Breast epithelium (tissue), 4 donors: ENCODE measurements around the gene GLCE. TPM values are rescaled to one million over a fixed set of nuclear protein-coding genes. Genes with fewer than 3 reads are reported as not detected.

Source experiments
- DNase-seq, 2 donors: peaks; one replicate each; pipeline ENCODE4 v3.0.0-alpha.2; 2019; ENCODE audit warnings: low spot score in 2 of 2
- H3K27ac ChIP-seq, 2 donors: fragments of 200-600 bp; sonication (generic) in 1 of 2; one replicate each; pipeline ENCODE4 v1.5.1; 2016 to 2019; ENCODE audit warnings: mild to moderate bottlenecking in 1 of 2
- H3K27me3 ChIP-seq, 2 donors: fragments of 200-600 bp; sonication (generic) in 1 of 2; one replicate each; pipeline versions ENCODE4 v1.5.1 to v1.6.0; 2017 to 2019; ENCODE audit warnings: control low read depth in 1 of 2, mild to moderate bottlenecking in 1 of 2
- H3K36me3 ChIP-seq: fragments of 200-600 bp; one replicate; pipeline ENCODE4 v1.5.1; 2019
- H3K4me1 ChIP-seq, 2 donors: fragments of 200-600 bp; sonication (generic); one replicate each; pipeline ENCODE4 v1.5.1; 2016 to 2019; ENCODE audit warnings: control low read depth in 1 of 2
- H3K4me3 ChIP-seq, 3 donors: fragments of 200-600 bp; sonication (generic); 1 replicate in 2 of 3; 2 replicates in 1 of 3; pipeline ENCODE4 v1.5.1; 2016 to 2019; ENCODE audit warnings: mild to moderate bottlenecking in 3 of 3, moderate library complexity in 2 of 3
- H3K9me3 ChIP-seq, 2 donors: fragments of 200-600 bp; sonication (generic) in 1 of 2; one replicate each; pipeline ENCODE4 v1.5.1; 2016 to 2019; ENCODE audit warnings: control low read depth in 1 of 2
- POLR2A ChIP-seq: fragments of 450-650 bp; IDR thresholded peaks from one replicate; pipeline ENCODE4 v1.6.1; 2016; ENCODE audit warnings: antibody characterized with exemption, mild to moderate bottlenecking, moderate library complexity
- POLR2AphosphoS5 ChIP-seq, 3 donors: sonication (generic); formaldehyde crosslinking; IDR thresholded peaks; one replicate each; pipeline ENCODE4 v1.6.1; 2017; ENCODE audit warnings: antibody characterized with exemption in 3 of 3
- intact Hi-C: fragments of 100-400 bp; cut with DNase I; formaldehyde crosslinking; loops from one replicate; pipeline ENCODE4 v1.15.1; 2023; ENCODE audit warnings: low total_unique reads
- total RNA-seq, 3 donors: library from RNA; depleted of rRNA; stranded (reverse); fragments of >200 nt; gene quantifications; one replicate each; pipeline ENCODE4 v1.1.0, GENCODE V29; 2016
- TF ChIP-seq, protein P1 (sequence below), 3 donors: fragments of 450-650 bp; IDR thresholded peaks; one replicate each; pipeline ENCODE4 v1.5.1; 2016 to 2017; ENCODE audit warnings: antibody characterized with exemption in 3 of 3, mild to moderate bottlenecking in 3 of 3, moderate library complexity in 3 of 3

GLCE gene
- total RNA-seq, 3 donors from 2014 or later: 15.0 to 52.2 (median 28.8) TPM

DNA sequence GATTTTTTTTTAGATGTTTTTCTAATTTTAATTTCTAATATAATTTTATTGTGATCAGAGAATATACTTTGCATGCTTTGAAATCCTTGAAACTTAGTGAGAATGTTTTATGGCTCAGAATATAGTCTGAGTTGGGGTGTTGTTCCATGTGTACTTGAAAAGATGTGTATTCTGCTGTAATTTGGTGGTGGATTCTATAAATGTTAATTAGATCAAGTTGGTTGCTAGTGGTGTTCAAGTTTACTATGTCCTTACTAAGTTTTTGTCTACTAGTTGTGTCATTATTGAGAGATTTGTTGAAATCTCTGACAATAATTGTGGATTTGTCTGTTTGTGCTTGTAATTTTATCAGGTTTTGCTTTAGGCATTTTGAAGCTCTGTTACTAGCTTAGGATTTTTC, 29.7 kb downstream of the GLCE start:
- no peaks in the 10 kb centered on the region for H3K27me3 ChIP-seq
- no peak overlapping the region for H3K4me3 ChIP-seq
- no peak for TF ChIP-seq POLR2A
- TF ChIP-seq, protein P1, sequence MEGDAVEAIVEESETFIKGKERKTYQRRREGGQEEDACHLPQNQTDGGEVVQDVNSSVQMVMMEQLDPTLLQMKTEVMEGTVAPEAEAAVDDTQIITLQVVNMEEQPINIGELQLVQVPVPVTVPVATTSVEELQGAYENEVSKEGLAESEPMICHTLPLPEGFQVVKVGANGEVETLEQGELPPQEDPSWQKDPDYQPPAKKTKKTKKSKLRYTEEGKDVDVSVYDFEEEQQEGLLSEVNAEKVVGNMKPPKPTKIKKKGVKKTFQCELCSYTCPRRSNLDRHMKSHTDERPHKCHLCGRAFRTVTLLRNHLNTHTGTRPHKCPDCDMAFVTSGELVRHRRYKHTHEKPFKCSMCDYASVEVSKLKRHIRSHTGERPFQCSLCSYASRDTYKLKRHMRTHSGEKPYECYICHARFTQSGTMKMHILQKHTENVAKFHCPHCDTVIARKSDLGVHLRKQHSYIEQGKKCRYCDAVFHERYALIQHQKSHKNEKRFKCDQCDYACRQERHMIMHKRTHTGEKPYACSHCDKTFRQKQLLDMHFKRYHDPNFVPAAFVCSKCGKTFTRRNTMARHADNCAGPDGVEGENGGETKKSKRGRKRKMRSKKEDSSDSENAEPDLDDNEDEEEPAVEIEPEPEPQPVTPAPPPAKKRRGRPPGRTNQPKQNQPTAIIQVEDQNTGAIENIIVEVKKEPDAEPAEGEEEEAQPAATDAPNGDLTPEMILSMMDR (IDR thresholded peaks at IDR 0.05): no peak
- TF ChIP-seq POLR2AphosphoS5 (IDR thresholded peaks at IDR 0.05): no peak
- no peaks in the 10 kb centered on the region for H3K4me1 ChIP-seq
- intact Hi-C loops: no loop called here
- no peaks in the 10 kb centered on the region for H3K36me3 ChIP-seq
- DNase-seq: no peak
- H3K27ac ChIP-seq: no peak overlapping the region
- H3K9me3 ChIP-seq: peaks cover 0 to 6% of the 10 kb centered on the region in 2 donors

DNA sequence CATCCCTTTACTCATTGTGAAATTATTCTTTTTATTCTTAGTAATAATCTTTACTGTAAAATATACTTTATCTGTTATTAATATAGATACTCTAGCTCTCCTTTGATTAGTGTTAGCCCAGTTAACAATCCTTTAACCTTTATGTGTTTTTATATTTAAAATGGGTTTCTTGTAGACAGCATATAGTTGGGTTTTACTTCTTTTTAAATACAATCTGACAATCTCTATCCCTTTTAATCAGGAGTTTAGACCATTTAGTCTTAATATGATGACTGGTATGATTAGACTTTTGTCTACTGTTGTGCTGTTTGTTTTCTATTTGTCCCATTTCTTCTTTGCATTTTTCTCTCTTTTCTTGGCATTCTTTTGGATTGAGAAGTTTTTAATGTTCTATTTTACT, 30.1 kb downstream of the GLCE start:
- intact Hi-C loops: no loop called here
- Histone ChIP-seq H3K4me3 (no peak overlapping the region), H3K36me3 (no peaks in the 10 kb centered on the region), H3K4me1 (no peaks in the 10 kb centered on the region), H3K9me3 (peaks cover 0 to 6% of the 10 kb centered on the region in 2 donors), H3K27me3 (no peaks in the 10 kb centered on the region), H3K27ac (no peak overlapping the region)
- no peak for DNase-seq
- no peak for TF ChIP-seq POLR2A
- TF ChIP-seq, protein P1 (IDR thresholded peaks at IDR 0.05): no peak
- no peak for TF ChIP-seq POLR2AphosphoS5 (IDR thresholded peaks at IDR 0.05)

GRCh38 chr15:69194025-69194827, 33.8 kb downstream of the GLCE start:
- intact Hi-C loops: no loop called here
- TF ChIP-seq, protein P1 (IDR thresholded peaks at IDR 0.05): no peak
- no peak for TF ChIP-seq POLR2AphosphoS5 (IDR thresholded peaks at IDR 0.05)
- no peak for TF ChIP-seq POLR2A
- no peaks in the 10 kb centered on the region for H3K36me3 ChIP-seq
- H3K27me3 ChIP-seq: no peaks in the 10 kb centered on the region
- no peaks in the 10 kb centered on the region for H3K4me1 ChIP-seq
- peak overlapping the region; percentile 20 to 68 for H3K27ac ChIP-seq
- H3K9me3 ChIP-seq: peaks cover 0 to 6% of the 10 kb centered on the region in 2 donors
- DNase-seq: peak in 1 of 2 donors; percentile 30
- H3K4me3 ChIP-seq: no peak overlapping the region

DNA sequence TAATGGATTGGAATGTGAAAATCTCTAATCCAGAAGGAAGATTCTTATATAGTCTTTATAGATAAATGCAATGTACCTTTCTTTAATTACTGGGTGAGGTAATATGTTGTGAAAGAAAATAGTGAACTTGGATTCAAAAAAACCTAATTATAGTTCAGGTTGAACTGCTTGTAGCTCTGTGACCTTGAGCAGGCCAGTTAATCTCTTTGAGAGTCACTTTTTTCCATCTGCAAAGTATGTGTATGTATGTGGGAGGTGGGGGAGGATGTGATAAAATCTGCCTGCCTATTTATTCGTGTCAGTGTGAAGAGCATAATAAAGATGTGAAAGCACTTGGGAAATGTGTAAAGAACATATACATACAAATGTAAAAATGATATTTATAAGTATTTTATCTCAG, 34.4 kb downstream of the GLCE start:
- intact Hi-C loops: no loop called here
- Histone ChIP-seq H3K4me3 (no peak overlapping the region), H3K27me3 (no peaks in the 10 kb centered on the region), H3K4me1 (no peaks in the 10 kb centered on the region), H3K27ac (peak overlapping the region in 1 of 2 donors; percentile 20), H3K36me3 (no peaks in the 10 kb centered on the region), H3K9me3 (peaks cover 0 to 6% of the 10 kb centered on the region in 2 donors)
- no peak for DNase-seq
- no peak for TF ChIP-seq POLR2AphosphoS5 (IDR thresholded peaks at IDR 0.05)
- TF ChIP-seq, protein P1 (IDR thresholded peaks at IDR 0.05): no peak
- no peak for TF ChIP-seq POLR2A
